DND-41 (cell line): ENCODE measurements around the gene STARD8.

Experiments used
- ATAC-seq: fragments of 200-7000 bp; cut with Tn5 transposase; 3 replicates; pipeline ENCODE4 v1.9.1; 2021; ENCODE audit warnings: low read depth; ENCODE audit not compliant: insufficient read depth
- DNase-seq: peaks from one replicate; pipeline ENCODE4 v3.0.0-alpha.2; 2020
- H2AFZ ChIP-seq: 2 replicates; pipeline ENCODE4 v1.6.0; 2012; ENCODE audit warnings: low read depth, low read length
- H3K27ac ChIP-seq: 2 replicates; pipeline ENCODE4 v1.5.1; 2012; ENCODE audit warnings: low read length, inconsistent platforms
- H3K27me3 ChIP-seq: fragments of 200-600 bp; sonication (generic); 2 replicates; pipeline ENCODE4 v1.6.0; 2012; ENCODE audit warnings: low read length, mild to moderate bottlenecking, inconsistent platforms; ENCODE audit not compliant: insufficient read depth, poor library complexity
- H3K36me3 ChIP-seq: 2 replicates; pipeline ENCODE4 v1.5.1; 2012; ENCODE audit warnings: low read length, inconsistent platforms; ENCODE audit not compliant: insufficient read depth
- H3K4me1 ChIP-seq: 2 replicates; pipeline ENCODE4 v1.5.1; 2012; ENCODE audit warnings: mild to moderate bottlenecking, low read length; ENCODE audit not compliant: insufficient read depth
- H3K4me2 ChIP-seq: 2 replicates; pipeline ENCODE4 v1.6.0; 2012; ENCODE audit warnings: mild to moderate bottlenecking, moderate library complexity, low read length, inconsistent platforms; ENCODE audit not compliant: insufficient read depth
- H3K4me3 ChIP-seq, 2 experiments: fragments of 200-600 bp in 1 of 2; shearing (Covaris generic) in 1 of 2; 2 replicates each; pipeline ENCODE4 v1.5.1; 2012 to 2016; ENCODE audit warnings: inconsistent platforms in 2 of 2, low read length in 2 of 2, mild to moderate bottlenecking in 2 of 2, low read depth in 1 of 2, moderate library complexity in 1 of 2
- H3K79me2 ChIP-seq: 2 replicates; pipeline ENCODE4 v1.6.0; 2012; ENCODE audit warnings: low read length, inconsistent platforms; ENCODE audit not compliant: insufficient read depth
- H3K9ac ChIP-seq: 2 replicates; pipeline ENCODE4 v1.6.0; 2012; ENCODE audit warnings: low read depth, mild to moderate bottlenecking, inconsistent platforms, low read length, moderate library complexity
- H3K9me3 ChIP-seq: 2 replicates; pipeline ENCODE4 v1.5.1; 2012; ENCODE audit warnings: low read length, moderate library complexity, mild to moderate bottlenecking, inconsistent platforms; ENCODE audit not compliant: insufficient read depth, severe bottlenecking
- H4K20me1 ChIP-seq: 2 replicates; pipeline ENCODE4 v1.6.0; 2012; ENCODE audit warnings: low read length; ENCODE audit not compliant: insufficient read depth
- CTCF ChIP-seq: IDR thresholded peaks from 2 replicates; pipeline ENCODE4 v1.5.1; 2012; ENCODE audit warnings: borderline replicate concordance, low read length, moderate library complexity, mild to moderate bottlenecking; ENCODE audit not compliant: poor library complexity, severe bottlenecking; ENCODE audit errors: extremely low read depth
- EZH2 ChIP-seq: IDR thresholded peaks from 3 replicates; pipeline ENCODE4 v1.6.1; 2012; ENCODE audit warnings: borderline replicate concordance, low read depth, mild to moderate bottlenecking, moderate library complexity, low read length, inconsistent platforms; ENCODE audit not compliant: severe bottlenecking

The STARD8 gene

GRCh38 chrX:68751372-68751771, 103.9 kb downstream of the STARD8 start:
- Histone ChIP-seq H3K27me3 (no peaks in the 10 kb centered on the region), H3K9me3 (no peaks in the 10 kb centered on the region), H3K36me3 (no peaks in the 10 kb centered on the region), H2AFZ (no peak overlapping the region), H3K9ac (no peak overlapping the region), H3K4me1 (no peaks in the 10 kb centered on the region), H3K79me2 (no peaks in the 10 kb centered on the region), H3K4me2 (no peak overlapping the region), H3K4me3 (no peak overlapping the region), H3K27ac (no peak overlapping the region), H4K20me1 (no peaks in the 10 kb centered on the region)
- TF ChIP-seq CTCF (no peak), EZH2 (no peak)
- no peak for DNase-seq
- no peak for ATAC-seq

- no peak overlapping the region for H3K4me2 ChIP-seq
- H3K4me1 ChIP-seq = no peaks in the 10 kb centered on the region
- H3K79me2 ChIP-seq = no peaks in the 10 kb centered on the region
- H4K20me1 ChIP-seq = no peaks in the 10 kb centered on the region
- no peak for DNase-seq
- TF ChIP-seq CTCF (no peak), EZH2 (no peak)
- H3K36me3 ChIP-seq = no peaks in the 10 kb centered on the region
- H2AFZ ChIP-seq = no peak overlapping the region
- ATAC-seq = no peak
- H3K27me3 ChIP-seq = no peaks in the 10 kb centered on the region
- H3K27ac ChIP-seq = no peak overlapping the region
- no peak overlapping the region for H3K9ac ChIP-seq
- no peak overlapping the region for H3K4me3 ChIP-seq
- no peaks in the 10 kb centered on the region for H3K9me3 ChIP-seq
These were observed 105.8 kb downstream of the STARD8 start for GRCh38 chrX:68753218-68753617.

DNA sequence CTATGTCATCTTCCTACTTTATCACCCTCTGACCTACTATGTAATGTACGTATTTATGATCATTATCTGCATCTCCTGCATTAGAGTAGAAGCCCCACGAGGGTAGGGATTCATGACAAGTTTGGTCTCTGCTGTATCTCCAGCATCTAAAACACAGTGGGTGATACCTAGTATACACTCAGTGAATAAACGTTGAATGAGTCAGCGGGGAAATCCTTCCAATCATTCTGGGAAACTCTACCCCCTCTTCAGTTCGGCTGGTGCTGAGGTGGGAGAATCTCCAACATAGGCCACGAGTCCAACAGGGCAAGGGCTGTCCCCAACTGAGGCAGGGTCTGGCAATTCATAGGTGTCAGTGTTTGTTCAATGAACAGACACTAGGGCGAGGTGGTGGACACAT, 106.9 kb downstream of the STARD8 start:
- Histone ChIP-seq H3K9ac (no peak overlapping the region), H2AFZ (no peak overlapping the region), H3K27ac (no peak overlapping the region), H3K4me1 (no peaks in the 10 kb centered on the region), H3K9me3 (no peaks in the 10 kb centered on the region), H4K20me1 (no peaks in the 10 kb centered on the region), H3K27me3 (no peaks in the 10 kb centered on the region), H3K79me2 (no peaks in the 10 kb centered on the region), H3K4me2 (no peak overlapping the region), H3K36me3 (no peaks in the 10 kb centered on the region), H3K4me3 (no peak overlapping the region)
- DNase-seq (no peak), ATAC-seq (no peak)
- no peak for TF ChIP-seq CTCF
- no peak for TF ChIP-seq EZH2

- H3K9ac ChIP-seq = no peak overlapping the region
- no peak overlapping the region for H3K4me2 ChIP-seq
- no peak for DNase-seq
- TF ChIP-seq EZH2 (no peak), CTCF (no peak)
- H4K20me1 ChIP-seq = no peaks in the 10 kb centered on the region
- no peak overlapping the region for H3K27ac ChIP-seq
- no peak overlapping the region for H3K4me3 ChIP-seq
- no peaks in the 10 kb centered on the region for H3K36me3 ChIP-seq
- no peaks in the 10 kb centered on the region for H3K27me3 ChIP-seq
- no peaks in the 10 kb centered on the region for H3K4me1 ChIP-seq
- H3K79me2 ChIP-seq = no peaks in the 10 kb centered on the region
- H2AFZ ChIP-seq = no peak overlapping the region
- no peak for ATAC-seq
- no peaks in the 10 kb centered on the region for H3K9me3 ChIP-seq
These were observed 108.2 kb downstream of the STARD8 start for GRCh38 chrX:68755616-68756125.
